HG02610 (cell line): Measurements from ENCODE around the gene SLC8A2.

ENCODE experiments used
- ATAC-seq: cut with Tn5 transposase; IDR thresholded peaks from one replicate; pipeline ENCODE4 v1.9.1; 2021; ENCODE audit warnings: mild to moderate bottlenecking, moderate library complexity; ENCODE audit not compliant: unreplicated experiment

Gene SLC8A2

GRCh38 chr19:47461876-47462275 lies 9.8 kb downstream of the SLC8A2 start:
- ATAC-seq, result no peak

GRCh38 chr19:47459477-47459876 lies 12.2 kb downstream of the SLC8A2 start:
- ATAC-seq, result no peak

- ATAC-seq, result no peak
Measured at GRCh38 chr19:47458672-47459071, 13.0 kb downstream of the SLC8A2 start.

- no peak for ATAC-seq
Measured at GRCh38 chr19:47456721-47457474, 14.8 kb downstream of the SLC8A2 start.

- ATAC-seq, result no peak
Measured at GRCh38 chr19:47450478-47450877, 21.2 kb downstream of the SLC8A2 start.

GRCh38 chr19:47448360-47448727 lies 23.3 kb downstream of the SLC8A2 start:
- no peak for ATAC-seq

GRCh38 chr19:47447470-47448359 lies 24.0 kb downstream of the SLC8A2 start:
- ATAC-seq, result no peak

- no peak for ATAC-seq
Measured at GRCh38 chr19:47446534-47447469, 24.9 kb downstream of the SLC8A2 start.

GRCh38 chr19:47445937-47446402 lies 25.7 kb downstream of the SLC8A2 start:
- no peak for ATAC-seq

GRCh38 chr19:47445527-47445926 lies 26.2 kb downstream of the SLC8A2 start:
- no peak for ATAC-seq

- ATAC-seq, result no peak
Measured at GRCh38 chr19:47444388-47444821, 27.3 kb downstream of the SLC8A2 start.

- no peak for ATAC-seq
Measured at GRCh38 chr19:47443331-47443730, 28.4 kb downstream of the SLC8A2 start.

GRCh38 chr19:47438793-47439220 lies 32.9 kb downstream of the SLC8A2 start:
- ATAC-seq, result no peak

GRCh38 chr19:47437500-47437899 lies 34.2 kb downstream of the SLC8A2 start:
- ATAC-seq, result no peak

GRCh38 chr19:47436712-47437401 lies 34.8 kb downstream of the SLC8A2 start:
- no peak for ATAC-seq

GRCh38 chr19:47435883-47436417 lies 35.7 kb downstream of the SLC8A2 start:
- no peak for ATAC-seq

- ATAC-seq, result no peak
Measured at GRCh38 chr19:47435196-47435595, 36.5 kb downstream of the SLC8A2 start.

GRCh38 chr19:47434088-47434487 lies 37.6 kb downstream of the SLC8A2 start:
- ATAC-seq, result no peak

- no peak for ATAC-seq
Measured at GRCh38 chr19:47433121-47433520, 38.6 kb downstream of the SLC8A2 start.

GRCh38 chr19:47432499-47432898 lies 39.2 kb downstream of the SLC8A2 start:
- ATAC-seq, result no peak
